Heart right ventricle (tissue), 16 donors: Measurements from ENCODE around the gene PPP6R1. TPM values are rescaled to one million over a fixed set of nuclear protein-coding genes. Genes with fewer than 3 reads are reported as not detected.
A peak's percentile ranks its signal among the peaks of the same experiment; 100 is the strongest.

Experiments
- ATAC-seq, 8 donors: fragments of 200-7000 bp; cut with Tn5 transposase; one replicate each; pipeline ENCODE4 v1.9.1; 2020; ENCODE audit warnings: mild to moderate bottlenecking in 8 of 8, moderate library complexity in 8 of 8, moderate number of reproducible peaks in 1 of 8
- DNase-seq, 2 donors: peaks; one replicate each; pipeline ENCODE4 v3.0.0-alpha.2; 2020
- H3K27ac ChIP-seq, 10 donors: fragments of 200-600 bp; sonication (generic) in 2 of 10; one replicate each; pipeline versions ENCODE4 v1.5.0 to v1.8.0; 2020 to 2022; ENCODE audit warnings: mild to moderate bottlenecking in 3 of 10
- H3K27me3 ChIP-seq, 7 donors: fragments of 200-600 bp; one replicate each; pipeline ENCODE4 v1.8.0; 2021 to 2022; ENCODE audit warnings: mild to moderate bottlenecking in 2 of 7
- H3K36me3 ChIP-seq, 9 donors: fragments of 200-600 bp; sonication (generic) in 1 of 9; one replicate each; pipeline versions ENCODE4 v1.5.0 to v1.8.0; 2020 to 2022; ENCODE audit warnings: mild to moderate bottlenecking in 2 of 9
- H3K4me1 ChIP-seq, 9 donors: fragments of 200-600 bp; sonication (generic) in 1 of 9; one replicate each; pipeline versions ENCODE4 v1.5.0 to v1.8.0; 2020 to 2022; ENCODE audit warnings: mild to moderate bottlenecking in 4 of 9
- H3K4me3 ChIP-seq, 10 donors: fragments of 200-600 bp; sonication (generic) in 2 of 10; one replicate each; pipeline versions ENCODE4 v1.5.0 to v1.8.0; 2020 to 2022; ENCODE audit warnings: mild to moderate bottlenecking in 7 of 10, moderate library complexity in 2 of 10
- H3K9me3 ChIP-seq, 11 donors: fragments of 200-600 bp in 10 of 11; sonication (generic) in 2 of 11; one replicate each; pipeline versions ENCODE4 v1.5.0 to v1.8.0; 2013 to 2022; ENCODE audit warnings: mild to moderate bottlenecking in 2 of 11, control low read depth in 1 of 11, moderate library complexity in 1 of 11
- CTCF ChIP-seq, 9 donors: fragments of 200-600 bp; sonication (generic) in 2 of 9; IDR thresholded peaks; one replicate each; pipeline versions ENCODE4 v1.5.0 to v1.8.0; 2021 to 2022; ENCODE audit warnings: antibody characterized with exemption in 9 of 9, mild to moderate bottlenecking in 5 of 9, moderate library complexity in 1 of 9
- WGBS, 2 donors: extraction: QIAGEN DNeasy Blood & Tissue Kit; methylation state at CpG; one replicate each; pipeline ENCODE4 v1.1.7; 2013; ENCODE audit warnings: inconsistent platforms in 1 of 2; 5-methylcytosine and 5-hydroxymethylcytosine counted together
- intact Hi-C, 10 donors: fragments of 100-400 bp; cut with DNase I; formaldehyde crosslinking; loops; one replicate each; pipeline versions ENCODE4 v1.11.1 to v1.14.2; 2022
- polyA plus RNA-seq, 2 donors: library from polyadenylated mRNA; stranded (reverse); fragments of 200-250 nt; gene quantifications; one replicate each; pipeline ENCODE4 v1.2.3, GENCODE V29; 2013
- total RNA-seq, 10 donors: library from RNA; stranded (reverse); fragmentation: NEBNext Ultra II Directional in 3 of 10; extraction: Animal tissue kit (Norgen Biotek cat#: 25700) in 3 of 10; gene quantifications; one replicate each; pipeline versions ENCODE4 v1.2.1 to v1.2.4, GENCODE V29; 2021 to 2023
- donor health status: Arrhythmogenic right ventricular cardiomyopathy.
- donor health status: ischemic (EF 13 %, LVEDD 7.1; RV severe dilation, severe dysfunction).
- donor health status: healthy with polysubstance abuse.
- donor health status: DM: no; HTN: yes; CAD: no.
- donor health status: DM: no; HTN: no; CAD: no.
- donor health status: ischemic (EF 25% LVEDD 6.9; RV normal size, moderate dysfunction).
- donor health status: ischemic (EF 25% LVEDD 5.7; RV mildly dilated, moderate dysfunction).
- donor health status: healthy.
- donor health status: DM: yes; HTN: yes; CAD: no.
- donor health status: Ischemic cardiomyopathy.
- donor health status: ischemic (EF 35%, LVEDD 5.7; RV mildly dilated, moderate dysfunction).
- donor health status: nonischemic (EF 11% LVEDD 7.7; RV severe dilation, severe dysfunction).
- donor health status: DM: yes; HTN: yes; CAD: no.
- donor health status: PGD.
- donor health status: ischemic (EF 29% LVEDD 5.4; RV normal size, mild dysfunction).
- donor health status: nonischemic (EF 23%, LVEDD 6.1; RV moderate dilation, normal function).

PPP6R1 gene
- total and polyA plus RNA-seq, 12 donors: 31.1 to 51.3 (median 38.7) TPM

GRCh38 chr19:55213547-55213946 is 45.3 kb downstream of the PPP6R1 start:
- peaks cover 4 to 30% (median 17%) of the 10 kb centered on the region in 9 donors for H3K4me1 ChIP-seq
- DNase-seq (no peak), ATAC-seq (no peak)
- H3K36me3 ChIP-seq: no peaks in the 10 kb centered on the region
- no peak overlapping the region for H3K4me3 ChIP-seq
- intact Hi-C loops: no loop called here
- H3K27me3 ChIP-seq: no peaks in the 10 kb centered on the region
- H3K27ac ChIP-seq: no peak overlapping the region
- peaks cover 0 to 16% (median 6%) of the 10 kb centered on the region in 11 donors for H3K9me3 ChIP-seq
- WGBS, 2 donors: 78 to 83% methylated on average over 7 of the region's 7 CpGs
- TF ChIP-seq CTCF (IDR thresholded peaks at IDR 0.05): no peak

- Histone ChIP-seq H3K27ac (no peak overlapping the region), H3K36me3 (no peaks in the 10 kb centered on the region), H3K4me3 (no peak overlapping the region), H3K27me3 (no peaks in the 10 kb centered on the region), H3K4me1 (peaks cover 4 to 30% (median 17%) of the 10 kb centered on the region in 9 donors), H3K9me3 (peaks cover 0 to 16% (median 6%) of the 10 kb centered on the region in 11 donors)
- TF ChIP-seq CTCF (IDR thresholded peaks at IDR 0.05): peak in 3 of 9 donors; percentile 13 to 38 (median 15)
- DNase-seq (no peak), ATAC-seq (no peak)
- intact Hi-C loops: no loop called here
- WGBS, 2 donors: 80 to 87% methylated on average over 3 of the region's 3 CpGs
These were observed 46.4 kb downstream of the PPP6R1 start for GRCh38 chr19:55212447-55212846.

- ATAC-seq (peak; percentile 16 to 78 (median 53)), DNase-seq (no peak)
- Histone ChIP-seq H3K27me3 (peaks cover 0 to 4% (median 0%) of the 10 kb centered on the region in 7 donors), H3K36me3 (no peaks in the 10 kb centered on the region), H3K4me3 (no peak overlapping the region), H3K9me3 (peaks cover 0 to 16% (median 6%) of the 10 kb centered on the region in 11 donors), H3K27ac (peak overlapping the region in 5 of 10 donors; percentile 26 to 69 (median 52)), H3K4me1 (peaks cover 0 to 29% (median 13%) of the 10 kb centered on the region in 9 donors)
- TF ChIP-seq CTCF (IDR thresholded peaks at IDR 0.05): no peak
- intact Hi-C loops: no loop called here
- 64 to 67% methylated on average over 17 of the region's 17 CpGs for WGBS, 2 donors
These were observed 48.9 kb downstream of the PPP6R1 start for GRCh38 chr19:55209693-55210472.

- intact Hi-C loops: no loop called here
- TF ChIP-seq CTCF (IDR thresholded peaks at IDR 0.05): no peak
- 54 to 58% methylated on average over 17 of the region's 18 CpGs for WGBS, 2 donors
- H3K4me1 ChIP-seq: peaks cover 0 to 29% (median 13%) of the 10 kb centered on the region in 9 donors
- no peak within 1 kb of the TSS for H3K4me3 ChIP-seq
- no peak for DNase-seq
- H3K9me3 ChIP-seq: peaks cover 0 to 16% (median 6%) of the 10 kb centered on the region in 11 donors
- ATAC-seq: peak in 3 of 8 donors; percentile 2 to 22 (median 20)
- H3K27me3 ChIP-seq: peaks cover 0 to 8% (median 0%) of the 10 kb centered on the region in 7 donors
- H3K36me3 ChIP-seq: no peaks in the 10 kb centered on the region
- H3K27ac ChIP-seq: peak within 1 kb of the TSS in 5 of 10 donors; percentile 26 to 69 (median 52)
These were observed 49.7 kb downstream of the PPP6R1 start, which contains the start of gene PTPRH for GRCh38 chr19:55208880-55209692. TSS of gene PTPRH (minus strand) at chr19:55209501. CDS start at chr19:55209433, 68 bp downstream.
